Measurements from ENCODE around the gene PTBP3. TPM values are rescaled to one million over a fixed set of nuclear protein-coding genes. Genes with fewer than 3 reads are reported as not detected.

PTBP3 gene
- total RNA-seq, 1 experiment from 2014 or later: 172 TPM

GRCh38 chr9:112371060-112371459, 37.6 kb upstream of the PTBP3 start:
- H3K4me3 ChIP-seq (ENCODE audit: low read depth, low read length): no peak overlapping the region
- Mint-ChIP-seq H3K27me3 (ENCODE audit: insufficient read depth, unreplicated experiment) (no peaks in the 10 kb centered on the region), H3K9me3 (ENCODE audit: unreplicated experiment) (peaks cover 32% of the 10 kb centered on the region), H3K36me3 (ENCODE audit: insufficient read depth, unreplicated experiment) (no peaks in the 10 kb centered on the region), H3K4me3 (ENCODE audit: unreplicated experiment) (no peak overlapping the region), H3K27ac (ENCODE audit: unreplicated experiment) (no peak overlapping the region), H3K4me1 (ENCODE audit: low read depth, unreplicated experiment) (no peaks in the 10 kb centered on the region)
- H3K36me3 ChIP-seq (ENCODE audit: control insufficient read depth, insufficient read depth, low read length): no peaks in the 10 kb centered on the region; the same call in 1 of the 2 replicates
- TF ChIP-seq CTCF (IDR thresholded peaks at IDR 0.05; ENCODE audit: insufficient read depth in 1 of 2, low read depth in 1 of 2, low read length in 1 of 2, severe bottlenecking in 1 of 2, unreplicated experiment in 1 of 2): no peak
- CTCF ChIA-PET: no interaction called here
- no peaks in the 10 kb centered on the region for H3K4me1 ChIP-seq
- DNase-seq: no peak
- H3K27me3 ChIP-seq (replicated peaks; ENCODE audit: control insufficient read depth, insufficient read depth, low read length): no peaks in the 10 kb centered on the region
- H3K9me3 ChIP-seq: peaks cover 39% of the 10 kb centered on the region
- no TSS peak for BruUV-seq (replicated peaks)
- intact Hi-C loops (cut with micrococcal nuclease; ENCODE audit: unreplicated experiment): no loop called here
- POLR2A ChIA-PET: no interaction called here

DNA sequence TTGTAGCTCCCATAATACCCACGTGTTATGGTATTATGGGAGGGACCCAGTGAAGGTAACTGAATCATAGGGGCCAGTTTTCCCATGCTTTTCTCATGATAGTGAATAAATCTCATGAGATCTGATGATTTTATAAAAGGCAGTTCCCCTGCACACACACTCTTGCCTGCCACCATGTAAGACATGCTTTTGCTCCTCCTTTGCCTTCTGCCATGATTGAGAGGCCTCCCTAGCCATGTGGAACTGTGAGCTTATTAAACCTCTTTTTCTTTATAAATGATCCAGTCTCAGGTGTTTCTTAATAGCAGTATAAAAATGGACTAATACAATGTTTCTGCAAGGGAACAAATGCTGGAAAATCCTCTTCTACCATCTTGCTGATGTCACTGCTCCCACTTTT, 36.4 kb upstream of the PTBP3 start:
- CTCF ChIA-PET: interaction anchor here (0.6 kb wide), 1 partner anchor 189 kb away, joined by 4 read pairs; no protein-coding TSS in a partner anchor
- H3K4me3 Mint-ChIP-seq (ENCODE audit: unreplicated experiment): no peak overlapping the region
- no peak for DNase-seq
- POLR2A ChIA-PET: no interaction called here
- H3K9me3 Mint-ChIP-seq (ENCODE audit: unreplicated experiment): peaks cover 36% of the 10 kb centered on the region
- no peaks in the 10 kb centered on the region for H3K27me3 Mint-ChIP-seq (ENCODE audit: insufficient read depth, unreplicated experiment)
- H3K27ac Mint-ChIP-seq (ENCODE audit: unreplicated experiment): no peak overlapping the region
- H3K27me3 ChIP-seq (replicated peaks; ENCODE audit: control insufficient read depth, insufficient read depth, low read length): no peaks in the 10 kb centered on the region
- no peak overlapping the region for H3K4me3 ChIP-seq (ENCODE audit: low read depth, low read length)
- no TSS peak for BruUV-seq (replicated peaks)
- intact Hi-C loops (cut with micrococcal nuclease; ENCODE audit: unreplicated experiment): no loop called here
- H3K4me1 ChIP-seq: no peaks in the 10 kb centered on the region
- no peaks in the 10 kb centered on the region for H3K36me3 Mint-ChIP-seq (ENCODE audit: insufficient read depth, unreplicated experiment)
- peaks cover 39% of the 10 kb centered on the region for H3K9me3 ChIP-seq
- H3K36me3 ChIP-seq (ENCODE audit: control insufficient read depth, insufficient read depth, low read length): no peaks in the 10 kb centered on the region; the same call in 1 of the 2 replicates
- TF ChIP-seq CTCF (IDR thresholded peaks at IDR 0.05; ENCODE audit: insufficient read depth in 1 of 2, low read depth in 1 of 2, low read length in 1 of 2, severe bottlenecking in 1 of 2, unreplicated experiment in 1 of 2): no peak
- H3K4me1 Mint-ChIP-seq (ENCODE audit: low read depth, unreplicated experiment): no peaks in the 10 kb centered on the region

DNA sequence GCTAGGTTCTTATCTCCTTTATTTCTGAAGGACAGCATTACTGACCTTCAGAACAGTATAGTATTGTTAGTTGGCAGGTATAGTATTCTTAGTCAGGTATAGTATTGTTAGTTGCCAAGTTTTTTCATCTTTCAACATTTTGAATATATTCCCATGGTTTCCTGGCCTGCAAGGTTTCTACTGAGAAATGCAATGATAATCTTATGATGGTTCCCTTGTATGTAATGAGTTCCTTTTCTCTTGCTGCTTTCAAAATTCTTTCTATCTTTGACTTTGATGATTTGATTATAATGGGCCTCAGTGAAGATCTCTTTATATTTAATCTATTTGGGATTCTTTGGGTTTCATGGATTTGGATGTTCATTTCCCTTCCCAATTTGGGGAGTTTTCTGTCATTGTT, 34.0 kb upstream of the PTBP3 start:
- H3K27me3 Mint-ChIP-seq (ENCODE audit: insufficient read depth, unreplicated experiment): no peaks in the 10 kb centered on the region
- TF ChIP-seq CTCF (IDR thresholded peaks at IDR 0.05; ENCODE audit: insufficient read depth in 1 of 2, low read depth in 1 of 2, low read length in 1 of 2, severe bottlenecking in 1 of 2, unreplicated experiment in 1 of 2): no peak
- Histone ChIP-seq H3K4me3 (ENCODE audit: low read depth, low read length) (no peak overlapping the region), H3K36me3 (ENCODE audit: control insufficient read depth, insufficient read depth, low read length) (no peaks in the 10 kb centered on the region), H3K9me3 (peaks cover 39% of the 10 kb centered on the region), H3K27me3 (replicated peaks; ENCODE audit: control insufficient read depth, insufficient read depth, low read length) (no peaks in the 10 kb centered on the region), H3K4me1 (no peaks in the 10 kb centered on the region)
- intact Hi-C loops (cut with micrococcal nuclease; ENCODE audit: unreplicated experiment): no loop called here
- no peak overlapping the region for H3K4me3 Mint-ChIP-seq (ENCODE audit: unreplicated experiment)
- H3K9me3 Mint-ChIP-seq (ENCODE audit: unreplicated experiment): peaks cover 38% of the 10 kb centered on the region
- H3K27ac Mint-ChIP-seq (ENCODE audit: unreplicated experiment): no peak overlapping the region
- no peaks in the 10 kb centered on the region for H3K36me3 Mint-ChIP-seq (ENCODE audit: insufficient read depth, unreplicated experiment)
- ChIA-PET POLR2A (no interaction called here), CTCF (interaction anchor here (0.6 to 1.4 kb wide), 3 partner anchors 48 to 270 kb away, joined by 3 to 4 read pairs (median 4); no protein-coding TSS in a partner anchor)
- no peak for DNase-seq
- BruUV-seq (replicated peaks): TSS peak; percentile 7
- H3K4me1 Mint-ChIP-seq (ENCODE audit: low read depth, unreplicated experiment): no peaks in the 10 kb centered on the region
